Testis (tissue), 3 donors: ENCODE results near the gene CAPN5. TPM values are rescaled to one million over a fixed set of nuclear protein-coding genes. Genes with fewer than 3 reads are reported as not detected.
"Not testable (repeated sequence)": the region's sequence is repeated elsewhere in the genome, so short reads cannot be mapped to it uniquely, and the experiment has no call there.

Experiments used
- DNase-seq: peaks from one replicate; pipeline ENCODE4 v3.0.0-alpha.2; 2019
- H3K27ac ChIP-seq, 2 donors: fragments of 200-600 bp; sonication (generic); one replicate each; pipeline ENCODE4 v1.5.1; 2019
- H3K27me3 ChIP-seq: fragments of 200-600 bp; sonication (generic); one replicate; pipeline ENCODE4 v1.5.1; 2019
- H3K36me3 ChIP-seq: fragments of 200-600 bp; sonication (generic); one replicate; pipeline ENCODE4 v1.5.1; 2017; ENCODE audit warnings: low read depth; ENCODE audit errors: missing control alignments
- H3K4me1 ChIP-seq: fragments of 200-600 bp; sonication (generic); one replicate; pipeline ENCODE4 v1.5.1; 2019
- H3K4me3 ChIP-seq, 2 donors: fragments of 200-600 bp; sonication (generic); one replicate each; pipeline ENCODE4 v1.5.1; 2017 to 2019
- H3K9me3 ChIP-seq: fragments of 200-600 bp; sonication (generic); one replicate; pipeline ENCODE4 v1.5.1; 2017
- POLR2A ChIP-seq: fragments of 450-650 bp; IDR thresholded peaks from one replicate; pipeline ENCODE4 v1.6.1; 2017; ENCODE audit warnings: antibody characterized with exemption, mild to moderate bottlenecking, moderate library complexity
- WGBS, 2 donors: methylation state at CpG; one replicate each; pipeline ENCODE4 v1.1.5; 2018; 5-methylcytosine and 5-hydroxymethylcytosine counted together
- intact Hi-C: fragments of 100-400 bp; cut with DNase I; formaldehyde crosslinking; loops from one replicate; pipeline ENCODE4 v1.15.1; 2023; ENCODE audit warnings: low total_unique reads
- polyA plus RNA-seq: library from polyadenylated mRNA; stranded (reverse); fragments of 350-450 nt; fragmentation: Illumina TruSeq; extraction: RNeasy Lipid Tissue Mini Kit (QIAGEN cat#74804); gene quantifications from one replicate; pipeline ENCODE4 v1.2.3, GENCODE V29; 2014; ENCODE audit warnings: low read depth, low replicate concordance; ENCODE audit not compliant: insufficient read depth
- total RNA-seq, 2 donors: library from RNA; depleted of rRNA; stranded (reverse); fragments of >200 nt; gene quantifications; one replicate each; pipeline ENCODE4 v1.2.3, GENCODE V29; 2016
- TF ChIP-seq, protein P1 (sequence below), 3 experiments: fragments of 450-650 bp in 2 of 3; fragments of 200-600 bp in 1 of 3; sonication (generic) in 1 of 3; IDR thresholded peaks; one replicate each; pipeline ENCODE4 v1.5.1; 2016 to 2019; ENCODE audit warnings: antibody characterized with exemption in 3 of 3, mild to moderate bottlenecking in 2 of 3, moderate library complexity in 1 of 3

Gene CAPN5
- total and polyA plus RNA-seq, 3 donors from 2014 or later, result 62.3 to 116 (median 102) TPM

DNA sequence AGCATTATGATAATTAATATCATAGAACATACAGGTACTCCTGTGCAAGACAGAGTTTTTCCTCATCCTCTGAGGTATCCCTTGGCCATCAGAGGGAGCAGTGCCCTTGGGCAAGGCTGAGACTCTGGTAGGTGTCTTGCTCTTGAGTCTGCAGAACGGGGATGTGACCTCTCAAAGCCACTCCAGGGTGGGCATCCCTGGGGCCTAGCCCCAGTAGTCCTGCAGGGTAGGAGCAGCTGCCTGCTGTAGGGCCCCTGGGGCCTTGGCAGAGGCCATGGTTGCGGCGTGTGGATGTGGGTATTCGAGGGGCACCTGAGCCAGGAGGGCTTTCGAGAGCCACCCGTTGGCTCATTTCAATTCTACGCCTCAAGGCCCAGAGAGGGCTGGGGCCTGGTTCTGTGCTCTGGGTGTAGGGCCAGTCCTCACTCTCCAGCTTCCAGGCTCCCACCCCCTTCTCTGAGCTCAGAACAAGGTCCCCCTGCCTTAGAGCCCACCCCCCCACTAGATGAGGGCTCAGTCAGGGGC lies 28.1 kb downstream of the CAPN5 start:
- no peaks in the 10 kb centered on the region for H3K9me3 ChIP-seq

DNA sequence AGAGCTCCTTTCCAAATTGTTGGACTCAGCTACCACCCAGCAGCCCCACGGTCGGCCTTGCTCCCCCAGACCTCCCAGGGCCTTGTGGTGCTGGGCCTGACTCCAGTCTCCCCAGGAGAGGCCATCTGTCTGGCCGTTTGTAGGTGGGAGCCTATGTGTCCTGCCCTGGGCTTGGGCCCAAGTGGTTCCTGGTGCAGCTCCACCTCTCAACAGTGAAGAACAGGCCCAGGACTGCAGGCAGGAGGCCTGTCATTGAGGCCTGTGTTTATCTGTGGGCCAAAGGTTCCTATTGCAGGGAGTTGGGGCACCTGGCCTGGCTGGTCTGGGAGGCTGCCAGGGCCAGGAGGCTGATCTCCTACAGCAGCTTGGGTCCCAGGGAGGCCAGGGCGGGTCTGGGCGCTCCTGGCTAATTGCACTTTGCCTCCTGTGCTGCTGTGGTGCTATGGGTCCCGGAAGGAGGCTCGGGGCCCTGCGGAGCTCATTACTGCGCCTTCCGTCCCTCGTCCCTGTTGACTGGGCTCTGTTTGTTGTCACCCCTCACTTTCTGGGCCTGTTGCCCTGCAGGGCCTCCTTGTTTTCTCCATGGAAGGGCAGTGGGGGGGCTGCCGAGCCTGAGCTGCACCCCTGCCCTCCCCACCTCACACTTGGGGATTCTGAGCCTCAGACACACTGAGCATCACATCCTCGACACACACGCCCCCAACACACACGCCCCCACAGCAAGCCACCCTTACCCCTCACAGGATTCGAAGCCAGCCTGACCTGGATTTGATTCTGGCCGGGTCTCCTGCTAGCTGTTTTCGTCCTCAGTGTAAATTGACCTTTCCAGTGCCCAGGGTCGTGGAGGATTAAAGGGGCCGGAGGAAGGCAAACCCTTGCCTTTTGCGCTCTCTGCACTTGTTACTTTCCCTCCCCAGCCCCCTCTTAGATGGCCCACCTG lies 29.1 kb downstream of the CAPN5 start:
- no peak for DNase-seq
- Histone ChIP-seq H3K4me1 (peaks cover 15% of the 10 kb centered on the region), H3K27me3 (no peaks in the 10 kb centered on the region), H3K36me3 (no peaks in the 10 kb centered on the region), H3K4me3 (no peak overlapping the region), H3K9me3 (no peaks in the 10 kb centered on the region), H3K27ac (no peak overlapping the region)
- intact Hi-C loops, result no loop called here
- TF ChIP-seq, protein P1, sequence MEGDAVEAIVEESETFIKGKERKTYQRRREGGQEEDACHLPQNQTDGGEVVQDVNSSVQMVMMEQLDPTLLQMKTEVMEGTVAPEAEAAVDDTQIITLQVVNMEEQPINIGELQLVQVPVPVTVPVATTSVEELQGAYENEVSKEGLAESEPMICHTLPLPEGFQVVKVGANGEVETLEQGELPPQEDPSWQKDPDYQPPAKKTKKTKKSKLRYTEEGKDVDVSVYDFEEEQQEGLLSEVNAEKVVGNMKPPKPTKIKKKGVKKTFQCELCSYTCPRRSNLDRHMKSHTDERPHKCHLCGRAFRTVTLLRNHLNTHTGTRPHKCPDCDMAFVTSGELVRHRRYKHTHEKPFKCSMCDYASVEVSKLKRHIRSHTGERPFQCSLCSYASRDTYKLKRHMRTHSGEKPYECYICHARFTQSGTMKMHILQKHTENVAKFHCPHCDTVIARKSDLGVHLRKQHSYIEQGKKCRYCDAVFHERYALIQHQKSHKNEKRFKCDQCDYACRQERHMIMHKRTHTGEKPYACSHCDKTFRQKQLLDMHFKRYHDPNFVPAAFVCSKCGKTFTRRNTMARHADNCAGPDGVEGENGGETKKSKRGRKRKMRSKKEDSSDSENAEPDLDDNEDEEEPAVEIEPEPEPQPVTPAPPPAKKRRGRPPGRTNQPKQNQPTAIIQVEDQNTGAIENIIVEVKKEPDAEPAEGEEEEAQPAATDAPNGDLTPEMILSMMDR (IDR thresholded peaks at IDR 0.05), result no peak
- no peak for TF ChIP-seq POLR2A
- 82 to 83% methylated on average over 18 to 21 of the region's 21 CpGs for WGBS, 2 donors

More for the DNA sequence above, 28.1 kb downstream of the CAPN5 start:
- H3K27ac ChIP-seq, result no peak overlapping the region
- H3K27me3 ChIP-seq, result no peaks in the 10 kb centered on the region
- H3K36me3 ChIP-seq, result no peaks in the 10 kb centered on the region
- intact Hi-C loops, result no loop called here
- peaks cover 15% of the 10 kb centered on the region for H3K4me1 ChIP-seq
- no peak for TF ChIP-seq POLR2A
- TF ChIP-seq, protein P1 (IDR thresholded peaks at IDR 0.05), result no peak
- no peak overlapping the region for H3K4me3 ChIP-seq
- no peak for DNase-seq
- WGBS, 2 donors, result 94 to 98% methylated on average over 6 to 7 of the region's 7 CpGs

DNA sequence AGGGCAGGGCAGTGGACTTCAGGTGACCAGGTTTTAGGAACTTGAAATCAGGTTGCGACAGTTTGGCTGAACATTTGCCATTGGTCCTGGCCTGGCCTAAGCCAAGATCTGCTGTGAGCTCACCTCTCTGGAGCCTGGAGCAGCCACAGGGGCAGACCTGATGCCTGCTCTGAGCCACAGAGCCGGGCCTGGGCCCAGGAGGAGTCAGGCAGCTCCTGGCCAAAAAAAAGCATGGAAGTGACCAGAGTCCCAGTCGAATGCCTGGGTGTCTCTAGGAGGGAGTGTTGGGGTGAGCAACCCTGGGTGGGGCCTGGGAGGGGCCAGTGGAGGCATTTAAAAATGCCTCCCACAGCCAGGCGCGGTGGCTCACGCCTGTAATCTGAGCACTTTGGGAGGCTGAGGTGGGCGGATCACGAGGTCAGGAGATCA lies 29.8 kb downstream of the CAPN5 start:
- WGBS, 2 donors, result 93% methylated on average over 8 of the region's 8 CpGs
- intact Hi-C loops, result no loop called here
- Histone ChIP-seq H3K27ac (no peak overlapping the region), H3K27me3 (no peaks in the 10 kb centered on the region), H3K4me3 (no peak overlapping the region), H3K4me1 (peaks cover 12% of the 10 kb centered on the region), H3K9me3 (no peaks in the 10 kb centered on the region), H3K36me3 (no peaks in the 10 kb centered on the region)
- TF ChIP-seq, protein P1 (IDR thresholded peaks at IDR 0.05), result no peak
- no peak for TF ChIP-seq POLR2A
- no peak for DNase-seq

DNA sequence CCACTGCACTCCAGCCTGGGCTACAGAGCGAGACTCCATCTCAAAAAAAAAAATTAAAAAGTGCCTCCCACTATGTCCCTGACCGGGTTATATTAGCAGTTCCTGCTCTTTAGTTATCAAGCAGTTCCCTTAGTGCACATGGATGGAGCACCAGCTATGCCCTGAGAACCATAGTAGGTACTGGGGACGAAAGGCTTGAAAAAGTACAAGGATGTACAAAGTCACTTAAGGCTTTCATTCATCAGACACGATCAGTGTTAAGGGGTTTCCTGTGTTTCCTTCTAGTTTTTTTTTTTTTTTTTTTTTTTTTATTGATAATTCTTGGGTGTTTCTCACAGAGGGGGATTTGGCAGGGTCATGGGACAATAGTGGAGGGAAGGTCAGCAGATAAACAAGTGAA lies 30.4 kb downstream of the CAPN5 start:
- H3K27me3 ChIP-seq, H3K36me3 ChIP-seq: not testable (repeated sequence)

DNA sequence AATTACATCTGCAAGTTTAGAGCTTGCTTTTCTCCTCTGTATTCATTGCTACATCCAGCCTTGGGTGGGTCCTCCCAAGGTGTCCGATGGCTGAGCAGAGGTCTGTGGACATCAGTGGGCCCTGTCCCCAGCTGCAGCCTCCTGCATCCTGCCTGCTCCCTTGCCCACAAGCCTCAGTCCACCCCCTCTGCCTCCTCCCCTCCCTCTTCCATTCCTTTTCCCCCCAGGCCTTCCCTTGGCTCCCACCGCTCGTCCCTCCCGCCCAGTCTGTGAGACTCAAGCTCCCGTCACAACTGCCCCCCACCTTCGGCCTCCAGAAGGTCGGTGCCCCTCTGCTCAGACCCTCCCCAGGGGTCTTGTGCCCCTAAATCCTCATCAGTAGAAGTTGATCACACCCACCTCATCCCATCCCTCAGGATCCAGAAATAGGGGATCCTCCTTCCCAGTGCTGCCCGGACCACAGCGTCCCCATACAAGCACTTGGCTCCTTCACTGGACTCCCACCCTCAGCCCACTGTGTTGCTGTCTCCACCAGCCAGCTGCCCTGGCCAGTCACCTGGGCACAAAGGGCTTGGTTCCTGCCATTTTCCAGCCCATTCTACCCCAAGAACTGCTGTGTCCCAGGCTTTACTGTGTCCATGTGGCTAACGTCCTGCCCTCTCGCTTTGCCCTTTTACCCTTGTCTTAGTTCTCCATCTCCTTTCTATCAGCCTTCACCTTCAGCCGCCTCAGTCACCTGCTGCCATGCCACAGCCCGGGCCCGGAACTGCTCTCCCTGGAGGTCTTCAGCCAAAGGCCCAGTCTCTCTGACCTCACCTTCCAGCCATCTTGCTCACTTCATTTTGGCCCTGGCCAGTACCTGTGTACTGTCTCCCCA lies 33.6 kb downstream of the CAPN5 start:
- intact Hi-C loops, result no loop called here
- TF ChIP-seq, protein P1 (IDR thresholded peaks at IDR 0.05), result no peak
- Histone ChIP-seq H3K4me3 (no peak overlapping the region), H3K27ac (no peak overlapping the region), H3K9me3 (no peaks in the 10 kb centered on the region), H3K36me3 (no peaks in the 10 kb centered on the region), H3K4me1 (peaks cover 12% of the 10 kb centered on the region), H3K27me3 (no peaks in the 10 kb centered on the region)
- WGBS, 2 donors, result 92 to 94% methylated on average over 14 of the region's 14 CpGs
- no peak for DNase-seq

More for the DNA sequence above, 30.4 kb downstream of the CAPN5 start:
- H3K4me3 ChIP-seq, H3K4me1 ChIP-seq, intact Hi-C loops, H3K27ac ChIP-seq, DNase-seq, H3K9me3 ChIP-seq: not testable (repeated sequence)
- 65 to 73% methylated on average over 4 of the region's 4 CpGs for WGBS, 2 donors
